ENCODE results near the gene KLHL11.

DNA sequence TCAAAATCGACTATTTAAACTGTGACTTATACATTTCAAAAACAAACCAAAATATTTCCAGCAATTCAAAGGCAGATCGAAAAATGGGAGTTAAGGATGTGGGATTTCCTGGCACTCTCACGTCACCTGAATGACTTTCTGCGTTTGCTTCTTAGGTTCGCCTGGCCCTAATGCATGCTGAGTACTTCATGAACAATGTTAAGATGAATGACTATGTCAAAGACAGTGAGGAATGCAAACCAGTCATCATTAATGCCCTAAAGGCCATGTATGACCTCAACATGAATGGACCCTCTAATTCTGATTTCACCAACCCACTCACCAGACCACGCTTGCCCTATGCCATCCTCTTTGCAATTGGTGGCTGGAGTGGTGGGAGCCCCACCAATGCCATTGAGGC lies 20.3 kb downstream of the KLHL11 start:
- TF ChIP-seq, protein P1, sequence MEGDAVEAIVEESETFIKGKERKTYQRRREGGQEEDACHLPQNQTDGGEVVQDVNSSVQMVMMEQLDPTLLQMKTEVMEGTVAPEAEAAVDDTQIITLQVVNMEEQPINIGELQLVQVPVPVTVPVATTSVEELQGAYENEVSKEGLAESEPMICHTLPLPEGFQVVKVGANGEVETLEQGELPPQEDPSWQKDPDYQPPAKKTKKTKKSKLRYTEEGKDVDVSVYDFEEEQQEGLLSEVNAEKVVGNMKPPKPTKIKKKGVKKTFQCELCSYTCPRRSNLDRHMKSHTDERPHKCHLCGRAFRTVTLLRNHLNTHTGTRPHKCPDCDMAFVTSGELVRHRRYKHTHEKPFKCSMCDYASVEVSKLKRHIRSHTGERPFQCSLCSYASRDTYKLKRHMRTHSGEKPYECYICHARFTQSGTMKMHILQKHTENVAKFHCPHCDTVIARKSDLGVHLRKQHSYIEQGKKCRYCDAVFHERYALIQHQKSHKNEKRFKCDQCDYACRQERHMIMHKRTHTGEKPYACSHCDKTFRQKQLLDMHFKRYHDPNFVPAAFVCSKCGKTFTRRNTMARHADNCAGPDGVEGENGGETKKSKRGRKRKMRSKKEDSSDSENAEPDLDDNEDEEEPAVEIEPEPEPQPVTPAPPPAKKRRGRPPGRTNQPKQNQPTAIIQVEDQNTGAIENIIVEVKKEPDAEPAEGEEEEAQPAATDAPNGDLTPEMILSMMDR (IDR thresholded peaks at IDR 0.05 in 8 of 11, conservative IDR thresholded peaks at IDR 0.05 in 3 of 11) = no peak
- TF ChIP-seq POLR2AphosphoS5 (IDR thresholded peaks at IDR 0.05) = no peak

All from spleen (tissue), 7 donors.